SJCRH30 (cell line): ENCODE results near the gene FNIP1. TPM values are rescaled to one million over a fixed set of nuclear protein-coding genes. Genes with fewer than 3 reads are reported as not detected.
A peak's percentile ranks its signal among the peaks of the same experiment; 100 is the strongest.

Source experiments
- DNase-seq, 2 experiments: peaks; one replicate each; pipeline ENCODE4 v3.0.0-alpha.2; 2015 to 2020
- H3K27ac ChIP-seq: fragments of 250-450 bp; sonication (Bioruptor Pico); 2 replicates; pipeline ENCODE4 v1.5.1; 2020; ENCODE audit warnings: mild to moderate bottlenecking, moderate library complexity
- H3K27me3 ChIP-seq: fragments of 250-450 bp; sonication (Bioruptor Pico); 2 replicates; pipeline ENCODE4 v1.5.1; 2020; ENCODE audit warnings: mild to moderate bottlenecking, moderate library complexity
- H3K36me3 ChIP-seq: fragments of 250-450 bp; sonication (Bioruptor Pico); 2 replicates; pipeline ENCODE4 v1.5.1; 2020; ENCODE audit warnings: mild to moderate bottlenecking, moderate library complexity
- H3K4me1 ChIP-seq: fragments of 250-450 bp; sonication (Bioruptor Pico); 2 replicates; pipeline ENCODE4 v1.5.1; 2020; ENCODE audit warnings: mild to moderate bottlenecking, moderate library complexity
- H3K4me3 ChIP-seq: fragments of 250-450 bp; sonication (Bioruptor Pico); 2 replicates; pipeline ENCODE4 v1.5.1; 2020; ENCODE audit warnings: mild to moderate bottlenecking, moderate library complexity
- H3K9me3 ChIP-seq: fragments of 250-450 bp; sonication (Bioruptor Pico); replicated peaks from 2 replicates; pipeline ENCODE4 v1.5.1; 2020; ENCODE audit warnings: mild to moderate bottlenecking, moderate library complexity
- total RNA-seq: library from RNA; depleted of rRNA; stranded (reverse); fragments of >200 nt; shearing (Covaris generic); gene quantifications from 2 replicates; pipeline ENCODE4 v1.2.3, GENCODE V29; 2014

The FNIP1 gene
- total RNA-seq, 1 experiment from 2014 or later, result 28.6 TPM

- H3K27ac ChIP-seq, result no peak overlapping the region
- no peaks in the 10 kb centered on the region for H3K27me3 ChIP-seq
- no peaks in the 10 kb centered on the region for H3K4me1 ChIP-seq
- DNase-seq, result no peak
- H3K36me3 ChIP-seq, result peaks cover 25% of the 10 kb centered on the region
- H3K9me3 ChIP-seq, result no peaks in the 10 kb centered on the region
- no peak overlapping the region for H3K4me3 ChIP-seq
Observed at GRCh38 chr5:131661933-131662332, 134.9 kb downstream of the FNIP1 start.

GRCh38 chr5:131659841-131660240, 137.0 kb downstream of the FNIP1 start:
- Histone ChIP-seq H3K36me3 (peaks cover 22% of the 10 kb centered on the region), H3K4me1 (no peaks in the 10 kb centered on the region), H3K9me3 (no peaks in the 10 kb centered on the region), H3K27me3 (no peaks in the 10 kb centered on the region), H3K27ac (no peak overlapping the region), H3K4me3 (no peak overlapping the region)
- DNase-seq, result no peak

- H3K4me3 ChIP-seq, result no peak overlapping the region
Observed at GRCh38 chr5:131659290-131659689, 137.5 kb downstream of the FNIP1 start.

GRCh38 chr5:131654776-131655175, 142.0 kb downstream of the FNIP1 start:
- H3K4me3 ChIP-seq, result no peak overlapping the region
- peaks cover 19% of the 10 kb centered on the region for H3K36me3 ChIP-seq
- no peak overlapping the region for H3K27ac ChIP-seq
- no peaks in the 10 kb centered on the region for H3K4me1 ChIP-seq
- DNase-seq, result no peak
- no peaks in the 10 kb centered on the region for H3K9me3 ChIP-seq
- no peaks in the 10 kb centered on the region for H3K27me3 ChIP-seq

More at GRCh38 chr5:131659290-131659689, 137.5 kb downstream of the FNIP1 start:
- Histone ChIP-seq H3K36me3 (peaks cover 22% of the 10 kb centered on the region), H3K27me3 (no peaks in the 10 kb centered on the region), H3K4me1 (no peaks in the 10 kb centered on the region), H3K9me3 (no peaks in the 10 kb centered on the region), H3K27ac (no peak overlapping the region)
- DNase-seq, result no peak

GRCh38 chr5:131654309-131654708, 142.5 kb downstream of the FNIP1 start:
- H3K36me3 ChIP-seq, result peaks cover 16% of the 10 kb centered on the region

GRCh38 chr5:131649161-131649560, 147.7 kb downstream of the FNIP1 start:
- H3K27me3 ChIP-seq, result no peaks in the 10 kb centered on the region
- H3K4me1 ChIP-seq, result no peaks in the 10 kb centered on the region
- no peaks in the 10 kb centered on the region for H3K9me3 ChIP-seq
- no peak overlapping the region for H3K27ac ChIP-seq
- no peak for DNase-seq
- no peak overlapping the region for H3K4me3 ChIP-seq
- peaks cover 24% of the 10 kb centered on the region for H3K36me3 ChIP-seq

More at GRCh38 chr5:131654309-131654708, 142.5 kb downstream of the FNIP1 start:
- H3K4me1 ChIP-seq, result no peaks in the 10 kb centered on the region
- H3K27ac ChIP-seq, result no peak overlapping the region
- DNase-seq, result no peak
- H3K27me3 ChIP-seq, result no peaks in the 10 kb centered on the region
- no peaks in the 10 kb centered on the region for H3K9me3 ChIP-seq
- H3K4me3 ChIP-seq, result no peak overlapping the region

- no peaks in the 10 kb centered on the region for H3K9me3 ChIP-seq
- no peak overlapping the region for H3K4me3 ChIP-seq
- no peaks in the 10 kb centered on the region for H3K4me1 ChIP-seq
- H3K27ac ChIP-seq, result no peak overlapping the region
- no peak for DNase-seq
- H3K27me3 ChIP-seq, result no peaks in the 10 kb centered on the region
- peaks cover 27% of the 10 kb centered on the region for H3K36me3 ChIP-seq
Observed at GRCh38 chr5:131647048-131647769, 149.6 kb downstream of the FNIP1 start.

GRCh38 chr5:131644822-131645221, 152.0 kb downstream of the FNIP1 start:
- Histone ChIP-seq H3K27ac (no peak overlapping the region), H3K27me3 (no peaks in the 10 kb centered on the region), H3K9me3 (no peaks in the 10 kb centered on the region), H3K4me1 (no peaks in the 10 kb centered on the region), H3K4me3 (no peak overlapping the region), H3K36me3 (peaks cover 15% of the 10 kb centered on the region)
- no peak for DNase-seq

- peaks cover 15% of the 10 kb centered on the region for H3K36me3 ChIP-seq
- DNase-seq, result no peak
- H3K9me3 ChIP-seq, result no peaks in the 10 kb centered on the region
- H3K4me1 ChIP-seq, result no peaks in the 10 kb centered on the region
- no peak overlapping the region for H3K27ac ChIP-seq
- H3K27me3 ChIP-seq, result no peaks in the 10 kb centered on the region
- no peak overlapping the region for H3K4me3 ChIP-seq
Observed at GRCh38 chr5:131644370-131644769, 152.4 kb downstream of the FNIP1 start.

GRCh38 chr5:131641494-131641893, 155.3 kb downstream of the FNIP1 start:
- DNase-seq, result no peak
- Histone ChIP-seq H3K4me3 (no peak overlapping the region), H3K27me3 (no peaks in the 10 kb centered on the region), H3K4me1 (0 out of 2 replicates have a peak, but pooled peaks cover 3% of the 10 kb centered on the region), H3K36me3 (peaks cover 6% of the 10 kb centered on the region), H3K27ac (no peak overlapping the region), H3K9me3 (no peaks in the 10 kb centered on the region)

- Histone ChIP-seq H3K27ac (no peak overlapping the region), H3K36me3 (peaks cover 5% of the 10 kb centered on the region; the same call in 1 of the 2 replicates), H3K9me3 (no peaks in the 10 kb centered on the region), H3K4me1 (0 out of 2 replicates have a peak, but pooled peaks cover 4% of the 10 kb centered on the region), H3K27me3 (no peaks in the 10 kb centered on the region), H3K4me3 (no peak overlapping the region)
- no peak for DNase-seq
Observed at GRCh38 chr5:131640043-131640856, 156.6 kb downstream of the FNIP1 start.

- H3K9me3 ChIP-seq, result no peaks in the 10 kb centered on the region
- 0 out of 2 replicates have a peak, but pooled peaks cover 4% of the 10 kb centered on the region for H3K4me1 ChIP-seq
- H3K27me3 ChIP-seq, result no peaks in the 10 kb centered on the region
- DNase-seq, result no peak
- no peak overlapping the region for H3K4me3 ChIP-seq
- peaks cover 3% of the 10 kb centered on the region; the same call in 1 of the 2 replicates for H3K36me3 ChIP-seq
- no peak overlapping the region for H3K27ac ChIP-seq
Observed at GRCh38 chr5:131639148-131639547, 157.7 kb downstream of the FNIP1 start.

GRCh38 chr5:131637694-131638093, 159.1 kb downstream of the FNIP1 start:
- DNase-seq, result peak in 1 of 2 experiments; percentile 9
- Histone ChIP-seq H3K36me3 (no peaks in the 10 kb centered on the region; the same call in 1 of the 2 replicates), H3K27me3 (no peaks in the 10 kb centered on the region), H3K27ac (no peak overlapping the region), H3K4me1 (peaks cover 11% of the 10 kb centered on the region), H3K9me3 (no peaks in the 10 kb centered on the region), H3K4me3 (no peak overlapping the region)

- DNase-seq, result peak in 1 of 2 experiments; percentile 31
- peak overlapping the region; percentile 88 for H3K27ac ChIP-seq
- no peaks in the 10 kb centered on the region; the same call in 1 of the 2 replicates for H3K36me3 ChIP-seq
- H3K4me1 ChIP-seq, result peaks cover 19% of the 10 kb centered on the region
- no peaks in the 10 kb centered on the region for H3K9me3 ChIP-seq
- H3K27me3 ChIP-seq, result no peaks in the 10 kb centered on the region
- peak overlapping the region; percentile 88 for H3K4me3 ChIP-seq
Observed at GRCh38 chr5:131635684-131636572, 160.9 kb downstream of the FNIP1 start.
